SK-N-SH (cell line): ENCODE measurements around the gene RNF227. TPM values are rescaled to one million over a fixed set of nuclear protein-coding genes. Genes with fewer than 3 reads are reported as not detected.

Experiments used
- CTCF ChIA-PET: fragments of 300-600, 350-600 bp; formaldehyde crosslinking; extraction: SDS; loops from one replicate; lab custom pipeline; 2021; lab: Yijun Ruan, JAX
- POLR2A ChIA-PET: fragments of 350-600 bp; sonication (Branson Sonifier 250); formaldehyde crosslinking; extraction: SDS; loops from one replicate; lab custom pipeline; 2020; ENCODE audit warnings: antibody characterized with exemption, inconsistent platforms; lab: Yijun Ruan, JAX
- DNase-seq: peaks from one replicate; pipeline ENCODE4 v3.0.0; 2012
- H2AFZ ChIP-seq: fragments of 200-600 bp; sonication (generic); 2 replicates; pipeline ENCODE4 v1.8.1; 2016; ENCODE audit warnings: antibody characterized with exemption, mild to moderate bottlenecking, low read depth
- H3F3A ChIP-seq: fragments of 200-600 bp; sonication (generic); replicated peaks from 2 replicates; pipeline ENCODE3; 2016; ENCODE audit warnings: antibody characterized with exemption, mild to moderate bottlenecking; ENCODE audit not compliant: insufficient read depth
- H3K27ac ChIP-seq, 2 experiments: fragments of 200-500 bp in 1 of 2; fragments of 200-600 bp in 1 of 2; sonication (Bioruptor generic) in 1 of 2; sonication (generic), shearing (Covaris generic) in 1 of 2; 2 replicates each; pipeline versions ENCODE4 v1.5.1 to v1.6.1; 2014 to 2016; ENCODE audit warnings: low read depth in 2 of 2, inconsistent platforms in 1 of 2, low read length in 1 of 2, mild to moderate bottlenecking in 1 of 2, mixed read lengths in 1 of 2
- H3K27me3 ChIP-seq: fragments of 200-600 bp; sonication (generic), shearing (Covaris generic); 2 replicates; pipeline ENCODE4 v1.6.1; 2016; ENCODE audit warnings: mixed run types; ENCODE audit not compliant: insufficient read depth
- H3K36me3 ChIP-seq, 2 experiments: fragments of 200-500 bp in 1 of 2; fragments of 200-600 bp in 1 of 2; sonication (Bioruptor generic) in 1 of 2; sonication (generic) in 1 of 2; replicated peaks in 1 of 2; 2 replicates each; pipeline versions ENCODE3 to v1.5.1; 2014 to 2016; ENCODE audit warnings: low read length in 1 of 2, mild to moderate bottlenecking in 1 of 2; ENCODE audit not compliant: insufficient read depth in 2 of 2, control insufficient read depth in 1 of 2
- H3K4me1 ChIP-seq, 2 experiments: fragments of 200-500 bp in 1 of 2; fragments of 200-600 bp in 1 of 2; sonication (Bioruptor generic) in 1 of 2; sonication (generic), shearing (Covaris generic) in 1 of 2; 2 replicates each; pipeline versions ENCODE4 v1.5.1 to v1.6.1; 2014 to 2016; ENCODE audit warnings: low read depth in 1 of 2, low read length in 1 of 2, mixed run types in 1 of 2; ENCODE audit not compliant: insufficient read depth in 2 of 2, control insufficient read depth in 1 of 2
- H3K4me2 ChIP-seq: fragments of 200-600 bp; sonication (generic), shearing (Covaris generic); 2 replicates; pipeline ENCODE4 v1.6.1; 2017; ENCODE audit warnings: mixed run types
- H3K4me3 ChIP-seq, 2 experiments: fragments of 200-500 bp in 1 of 2; fragments of 200-600 bp in 1 of 2; sonication (Bioruptor generic) in 1 of 2; sonication (generic), shearing (Covaris generic) in 1 of 2; 2 replicates each; pipeline versions ENCODE4 v1.5.1 to v1.8.1; 2014 to 2016; ENCODE audit warnings: low read depth in 2 of 2, inconsistent platforms in 1 of 2, low read length in 1 of 2, mild to moderate bottlenecking in 1 of 2, mixed read lengths in 1 of 2, moderate library complexity in 1 of 2
- H3K79me2 ChIP-seq: fragments of 200-600 bp; sonication (generic); 2 replicates; pipeline ENCODE4 v1.8.1; 2017; ENCODE audit warnings: mild to moderate bottlenecking; ENCODE audit not compliant: insufficient read depth
- H3K9ac ChIP-seq: fragments of 200-600 bp; sonication (generic); 2 replicates; pipeline ENCODE4 v1.6.1; 2017; ENCODE audit warnings: mixed run types
- H3K9me2 ChIP-seq: fragments of 200-600 bp; sonication (generic); 2 replicates; pipeline ENCODE4 v1.6.1; 2017; ENCODE audit warnings: mixed run types
- H3K9me3 ChIP-seq: fragments of 200-600 bp; sonication (generic); 2 replicates; pipeline ENCODE4 v1.6.1; 2017; ENCODE audit warnings: mixed run types, mild to moderate bottlenecking, moderate library complexity
- H4K20me1 ChIP-seq: fragments of 200-600 bp; sonication (generic); 2 replicates; pipeline ENCODE4 v1.6.1; 2017; ENCODE audit warnings: mild to moderate bottlenecking, mixed run types; ENCODE audit not compliant: insufficient read depth
- EP300 ChIP-seq, 2 experiments: IDR thresholded peaks; 2 replicates each; pipeline versions ENCODE4 v1.4.0 to v1.6.1; 2012; ENCODE audit warnings: borderline replicate concordance in 1 of 2, low read depth in 1 of 2, low read length in 1 of 2
- EZH2phosphoT487 ChIP-seq: fragments of 200-600 bp; sonication (generic); IDR thresholded peaks from 2 replicates; pipeline ENCODE4 v1.6.1; 2017; ENCODE audit warnings: low read depth, mixed run types, mild to moderate bottlenecking, antibody characterized with exemption, moderate library complexity, borderline replicate concordance
- FOSL2 ChIP-seq: IDR thresholded peaks from 2 replicates; pipeline ENCODE4 v1.4.0; 2012; ENCODE audit warnings: low read depth, mild to moderate bottlenecking, moderate library complexity, borderline replicate concordance
- GABPA ChIP-seq: IDR thresholded peaks from 2 replicates; pipeline ENCODE4 v1.4.0; 2012; ENCODE audit warnings: low read depth, mild to moderate bottlenecking
- GATA2 ChIP-seq: sonication (generic); formaldehyde crosslinking; IDR thresholded peaks from 2 replicates; pipeline ENCODE4 v1.5.0; 2020; ENCODE audit warnings: mild to moderate bottlenecking, missing genetic modification reagents
- JUND ChIP-seq: IDR thresholded peaks from 2 replicates; pipeline ENCODE4 v1.4.0; 2012
- MEF2A ChIP-seq: IDR thresholded peaks from 2 replicates; pipeline ENCODE4 v1.4.0; 2012; ENCODE audit warnings: low read depth, borderline replicate concordance
- SIN3A ChIP-seq: IDR thresholded peaks from 2 replicates; pipeline ENCODE4 v1.6.1; 2012; ENCODE audit warnings: low read depth, mild to moderate bottlenecking, low read length, moderate library complexity, borderline replicate concordance
- TCF12 ChIP-seq: IDR thresholded peaks from 2 replicates; pipeline ENCODE4 v1.4.0; 2012
- WGBS: methylation state at CpG from one replicate; pipeline ENCODE4 v1.1.6; 2017; ENCODE audit warnings: low lambda C conversion rate; 5-methylcytosine and 5-hydroxymethylcytosine counted together
- polyA plus RNA-seq, 3 experiments: library from polyadenylated mRNA; depleted of rRNA; stranded (reverse); fragments of >200 nt; gene quantifications; 2 replicates each; pipeline ENCODE4 v1.2.3, GENCODE V29; 2012
- TF ChIP-seq, protein P1 (sequence below): IDR thresholded peaks from 2 replicates; pipeline ENCODE4 v1.6.1; 2012; ENCODE audit warnings: mild to moderate bottlenecking, low read depth, low read length, moderate library complexity
- TF ChIP-seq, protein P2 (sequence below): IDR thresholded peaks from 2 replicates; pipeline ENCODE4 v1.4.0; 2012; ENCODE audit warnings: low read depth, borderline replicate concordance
- TF ChIP-seq, protein P3 (sequence below): fragments of 150-350 bp; IDR thresholded peaks from 2 replicates; pipeline ENCODE4 v1.6.1; 2016; ENCODE audit warnings: mild to moderate bottlenecking, low read depth, low read length
- TF ChIP-seq, protein P4 (sequence below): fragments of 150-350 bp; IDR thresholded peaks from 2 replicates; pipeline ENCODE4 v1.6.1; 2017; ENCODE audit warnings: antibody characterized with exemption, low read length, low read depth, borderline replicate concordance

RNF227 gene
- polyA plus RNA-seq, 1 of the 3 experiments (the other 2 are of a cell fraction): 7.4 TPM

DNA sequence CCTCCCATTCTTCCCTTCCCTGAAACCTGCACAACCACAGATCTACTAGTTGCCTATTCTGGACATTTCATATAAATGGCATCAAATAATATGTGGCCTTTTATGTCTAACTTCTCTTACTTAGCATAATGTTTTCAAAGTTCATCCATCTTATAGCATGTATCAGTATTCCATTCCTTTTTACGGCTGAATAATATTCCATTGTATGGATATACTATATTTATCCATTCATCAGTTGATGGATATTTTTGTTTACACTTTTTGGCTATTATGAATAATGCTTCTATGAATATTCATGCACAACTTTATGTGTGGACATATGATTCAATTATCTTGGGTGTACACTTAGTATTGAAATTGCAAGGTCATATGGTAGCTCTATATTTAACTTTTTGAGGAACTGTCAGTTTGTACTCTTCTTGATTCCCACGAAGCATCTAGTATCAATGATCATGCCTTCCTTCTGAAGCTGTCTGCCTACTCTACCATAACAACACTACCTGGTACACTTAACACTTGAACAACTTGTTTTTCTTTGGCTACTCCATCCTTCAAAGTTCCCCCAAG lies 40.2 kb downstream of the RNF227 start:
- no peak for DNase-seq
- no peaks in the 10 kb centered on the region for H3K27me3 ChIP-seq
- no peak overlapping the region for H2AFZ ChIP-seq
- 97% methylated on average over 2 of the region's 2 CpGs for WGBS
- no peak overlapping the region for H3K4me2 ChIP-seq
- H3F3A ChIP-seq: peaks cover 8% of the 10 kb centered on the region
- peaks cover 0 to 13% of the 10 kb centered on the region in 2 experiments; a peak in 2 of 4 replicates for H3K4me1 ChIP-seq
- H3K36me3 ChIP-seq: peaks cover 30 to 57% of the 10 kb centered on the region in 2 experiments
- no peak for TF ChIP-seq MEF2A
- TF ChIP-seq GABPA: no peak
- TF ChIP-seq, protein P1, sequence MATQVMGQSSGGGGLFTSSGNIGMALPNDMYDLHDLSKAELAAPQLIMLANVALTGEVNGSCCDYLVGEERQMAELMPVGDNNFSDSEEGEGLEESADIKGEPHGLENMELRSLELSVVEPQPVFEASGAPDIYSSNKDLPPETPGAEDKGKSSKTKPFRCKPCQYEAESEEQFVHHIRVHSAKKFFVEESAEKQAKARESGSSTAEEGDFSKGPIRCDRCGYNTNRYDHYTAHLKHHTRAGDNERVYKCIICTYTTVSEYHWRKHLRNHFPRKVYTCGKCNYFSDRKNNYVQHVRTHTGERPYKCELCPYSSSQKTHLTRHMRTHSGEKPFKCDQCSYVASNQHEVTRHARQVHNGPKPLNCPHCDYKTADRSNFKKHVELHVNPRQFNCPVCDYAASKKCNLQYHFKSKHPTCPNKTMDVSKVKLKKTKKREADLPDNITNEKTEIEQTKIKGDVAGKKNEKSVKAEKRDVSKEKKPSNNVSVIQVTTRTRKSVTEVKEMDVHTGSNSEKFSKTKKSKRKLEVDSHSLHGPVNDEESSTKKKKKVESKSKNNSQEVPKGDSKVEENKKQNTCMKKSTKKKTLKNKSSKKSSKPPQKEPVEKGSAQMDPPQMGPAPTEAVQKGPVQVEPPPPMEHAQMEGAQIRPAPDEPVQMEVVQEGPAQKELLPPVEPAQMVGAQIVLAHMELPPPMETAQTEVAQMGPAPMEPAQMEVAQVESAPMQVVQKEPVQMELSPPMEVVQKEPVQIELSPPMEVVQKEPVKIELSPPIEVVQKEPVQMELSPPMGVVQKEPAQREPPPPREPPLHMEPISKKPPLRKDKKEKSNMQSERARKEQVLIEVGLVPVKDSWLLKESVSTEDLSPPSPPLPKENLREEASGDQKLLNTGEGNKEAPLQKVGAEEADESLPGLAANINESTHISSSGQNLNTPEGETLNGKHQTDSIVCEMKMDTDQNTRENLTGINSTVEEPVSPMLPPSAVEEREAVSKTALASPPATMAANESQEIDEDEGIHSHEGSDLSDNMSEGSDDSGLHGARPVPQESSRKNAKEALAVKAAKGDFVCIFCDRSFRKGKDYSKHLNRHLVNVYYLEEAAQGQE: no peak
- no peak for TF ChIP-seq SIN3A
- no peak for TF ChIP-seq TCF12
- no peak for TF ChIP-seq GATA2 (CRISPR knock-in tag)
- no peak for TF ChIP-seq EP300 (IDR thresholded peaks at IDR 0.05; ENCODE audit: borderline replicate concordance in 1 of 2, low read depth in 1 of 2, low read length in 1 of 2)
- TF ChIP-seq, protein P2, sequence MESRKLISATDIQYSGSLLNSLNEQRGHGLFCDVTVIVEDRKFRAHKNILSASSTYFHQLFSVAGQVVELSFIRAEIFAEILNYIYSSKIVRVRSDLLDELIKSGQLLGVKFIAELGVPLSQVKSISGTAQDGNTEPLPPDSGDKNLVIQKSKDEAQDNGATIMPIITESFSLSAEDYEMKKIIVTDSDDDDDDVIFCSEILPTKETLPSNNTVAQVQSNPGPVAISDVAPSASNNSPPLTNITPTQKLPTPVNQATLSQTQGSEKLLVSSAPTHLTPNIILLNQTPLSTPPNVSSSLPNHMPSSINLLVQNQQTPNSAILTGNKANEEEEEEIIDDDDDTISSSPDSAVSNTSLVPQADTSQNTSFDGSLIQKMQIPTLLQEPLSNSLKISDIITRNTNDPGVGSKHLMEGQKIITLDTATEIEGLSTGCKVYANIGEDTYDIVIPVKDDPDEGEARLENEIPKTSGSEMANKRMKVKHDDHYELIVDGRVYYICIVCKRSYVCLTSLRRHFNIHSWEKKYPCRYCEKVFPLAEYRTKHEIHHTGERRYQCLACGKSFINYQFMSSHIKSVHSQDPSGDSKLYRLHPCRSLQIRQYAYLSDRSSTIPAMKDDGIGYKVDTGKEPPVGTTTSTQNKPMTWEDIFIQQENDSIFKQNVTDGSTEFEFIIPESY: no peak
- no peak for TF ChIP-seq JUND
- no peak for TF ChIP-seq EZH2phosphoT487
- TF ChIP-seq, protein P3, sequence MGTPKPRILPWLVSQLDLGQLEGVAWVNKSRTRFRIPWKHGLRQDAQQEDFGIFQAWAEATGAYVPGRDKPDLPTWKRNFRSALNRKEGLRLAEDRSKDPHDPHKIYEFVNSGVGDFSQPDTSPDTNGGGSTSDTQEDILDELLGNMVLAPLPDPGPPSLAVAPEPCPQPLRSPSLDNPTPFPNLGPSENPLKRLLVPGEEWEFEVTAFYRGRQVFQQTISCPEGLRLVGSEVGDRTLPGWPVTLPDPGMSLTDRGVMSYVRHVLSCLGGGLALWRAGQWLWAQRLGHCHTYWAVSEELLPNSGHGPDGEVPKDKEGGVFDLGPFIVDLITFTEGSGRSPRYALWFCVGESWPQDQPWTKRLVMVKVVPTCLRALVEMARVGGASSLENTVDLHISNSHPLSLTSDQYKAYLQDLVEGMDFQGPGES: no peak
- TF ChIP-seq, protein P4, sequence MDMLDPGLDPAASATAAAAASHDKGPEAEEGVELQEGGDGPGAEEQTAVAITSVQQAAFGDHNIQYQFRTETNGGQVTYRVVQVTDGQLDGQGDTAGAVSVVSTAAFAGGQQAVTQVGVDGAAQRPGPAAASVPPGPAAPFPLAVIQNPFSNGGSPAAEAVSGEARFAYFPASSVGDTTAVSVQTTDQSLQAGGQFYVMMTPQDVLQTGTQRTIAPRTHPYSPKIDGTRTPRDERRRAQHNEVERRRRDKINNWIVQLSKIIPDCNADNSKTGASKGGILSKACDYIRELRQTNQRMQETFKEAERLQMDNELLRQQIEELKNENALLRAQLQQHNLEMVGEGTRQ: no peak
- no peak for TF ChIP-seq FOSL2
- H3K27ac ChIP-seq: no peak overlapping the region
- H3K9ac ChIP-seq: no peak overlapping the region
- no peaks in the 10 kb centered on the region for H4K20me1 ChIP-seq
- H3K9me3 ChIP-seq: no peaks in the 10 kb centered on the region
- POLR2A ChIA-PET: no interaction called here
- no peaks in the 10 kb centered on the region for H3K79me2 ChIP-seq
- H3K4me3 ChIP-seq: no peak overlapping the region
- CTCF ChIA-PET: interaction anchor here (1.1 to 1.7 kb wide), 3 partner anchors 10 to 114 kb away, joined by 3 to 5 read pairs (median 3); no protein-coding TSS in a partner anchor
- no peaks in the 10 kb centered on the region for H3K9me2 ChIP-seq
